HG02763 (cell line): ENCODE measurements around the gene RAD54L2.
"Not testable (repeated sequence)": the region's sequence is repeated elsewhere in the genome, so short reads cannot be mapped to it uniquely, and the experiment has no call there.

Experiments used
- ATAC-seq: cut with Tn5 transposase; IDR thresholded peaks from one replicate; pipeline ENCODE4 v1.9.1; 2021; ENCODE audit warnings: mild to moderate bottlenecking, moderate library complexity; ENCODE audit not compliant: unreplicated experiment

Gene RAD54L2

DNA sequence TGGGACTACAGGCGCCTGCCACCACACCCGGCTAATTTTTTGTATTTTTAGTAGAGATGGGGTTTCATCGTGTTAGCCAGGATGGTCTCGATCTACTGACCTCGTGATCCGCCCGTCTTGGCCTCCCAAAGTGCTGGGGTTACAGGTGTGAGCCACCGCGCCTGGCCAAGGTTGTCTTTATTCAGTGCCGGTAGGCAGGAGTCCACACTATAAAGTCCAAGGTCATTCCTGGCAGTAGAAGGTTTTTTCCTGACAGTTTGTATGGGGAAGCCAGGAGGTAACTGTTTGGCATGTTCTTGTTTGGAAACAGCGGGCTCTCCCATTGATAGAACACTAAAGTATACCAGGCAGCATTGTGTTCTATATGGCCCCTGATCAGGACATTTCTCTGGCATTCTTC lies 4.1 kb downstream of the RAD54L2 start:
- ATAC-seq: not testable (repeated sequence)

- no peak for ATAC-seq
Measured at GRCh38 chr3:51544011-51544775, 5.7 kb downstream of the RAD54L2 start.

DNA sequence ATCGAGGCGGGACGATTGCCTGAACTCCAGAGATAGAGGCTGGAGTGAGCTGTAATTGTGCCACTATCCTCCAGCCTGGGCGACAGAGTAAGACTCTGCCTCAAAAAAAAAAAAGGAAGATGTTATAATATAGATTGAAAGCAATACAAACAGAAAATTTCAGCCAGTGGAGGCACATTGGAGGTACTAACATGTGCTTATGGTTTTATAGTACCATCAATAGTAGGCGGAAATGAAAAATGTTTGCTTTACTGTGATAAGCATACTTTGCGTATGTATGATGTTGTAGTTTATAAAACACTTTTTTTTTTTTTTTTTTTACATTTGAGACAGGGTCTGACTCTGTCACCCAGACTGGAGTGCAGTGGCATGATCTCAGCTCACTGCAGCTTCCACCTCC lies 8.8 kb downstream of the RAD54L2 start:
- no peak for ATAC-seq

GRCh38 chr3:51549311-51549710 lies 10.8 kb downstream of the RAD54L2 start:
- ATAC-seq: no peak

DNA sequence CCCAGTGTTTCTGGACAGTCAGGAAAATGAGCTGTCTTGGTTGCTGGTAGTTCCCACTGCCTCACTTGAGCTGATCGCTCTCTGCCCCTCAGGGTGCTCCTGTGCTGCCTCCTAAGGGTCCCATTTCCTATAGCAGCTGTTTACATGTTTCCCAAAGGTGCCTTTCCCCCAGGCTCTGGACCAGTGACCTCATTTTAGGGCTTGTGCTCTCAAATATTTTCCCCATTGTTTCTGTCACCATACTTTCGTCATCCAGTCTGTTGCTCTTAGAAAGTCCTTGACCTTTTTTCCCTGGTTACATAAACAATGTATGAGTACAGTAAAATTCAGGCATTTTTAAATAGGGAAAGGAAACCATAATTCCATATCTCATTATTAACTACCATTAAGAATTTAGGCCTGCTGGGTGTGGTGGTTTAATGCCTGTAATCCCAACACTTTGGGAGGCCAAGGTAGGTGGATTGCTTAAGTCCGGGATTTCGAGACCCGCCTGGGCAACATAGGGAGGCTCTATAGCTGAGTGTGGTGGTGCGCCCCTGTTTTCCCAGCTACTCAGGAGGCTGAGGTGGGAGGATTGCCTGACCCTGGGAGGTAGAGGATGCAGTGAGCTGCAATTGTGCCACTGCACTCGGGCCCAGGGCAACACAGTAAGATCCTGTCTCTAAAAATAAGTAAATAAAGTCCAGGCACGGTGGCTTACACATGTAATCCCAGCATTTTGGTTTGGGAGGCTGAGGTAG lies 11.7 kb downstream of the RAD54L2 start:
- no peak for ATAC-seq

- ATAC-seq: no peak
Measured at GRCh38 chr3:51557993-51558392, 19.5 kb downstream of the RAD54L2 start.

DNA sequence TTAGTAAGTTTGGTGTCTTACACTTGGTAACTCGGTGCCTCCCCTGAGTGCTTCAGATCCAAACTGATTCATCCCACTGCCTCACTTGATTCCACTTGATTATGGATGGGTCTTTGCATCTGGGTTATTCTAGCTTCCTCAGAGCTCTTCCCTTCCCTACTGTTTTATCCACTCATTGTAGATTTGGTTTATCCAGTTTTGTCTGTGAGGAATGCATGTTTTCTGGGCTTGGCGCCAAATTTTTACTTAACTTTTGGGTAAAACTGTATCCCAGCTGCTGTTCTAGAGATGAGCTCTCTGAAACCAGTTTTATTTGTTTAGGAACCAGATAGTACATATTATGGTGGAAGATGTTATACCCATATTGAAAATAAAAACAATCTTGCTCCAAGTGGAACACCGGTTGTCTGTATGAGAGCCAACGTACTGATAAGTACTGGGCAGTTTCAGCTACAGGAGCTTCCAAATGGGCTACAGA lies 20.9 kb downstream of the RAD54L2 start:
- no peak for ATAC-seq

- ATAC-seq: no peak
Measured at GRCh38 chr3:51559961-51560360, 21.4 kb downstream of the RAD54L2 start.

- not testable (repeated sequence) for ATAC-seq
Measured at GRCh38 chr3:51562403-51562802, 23.9 kb downstream of the RAD54L2 start.

DNA sequence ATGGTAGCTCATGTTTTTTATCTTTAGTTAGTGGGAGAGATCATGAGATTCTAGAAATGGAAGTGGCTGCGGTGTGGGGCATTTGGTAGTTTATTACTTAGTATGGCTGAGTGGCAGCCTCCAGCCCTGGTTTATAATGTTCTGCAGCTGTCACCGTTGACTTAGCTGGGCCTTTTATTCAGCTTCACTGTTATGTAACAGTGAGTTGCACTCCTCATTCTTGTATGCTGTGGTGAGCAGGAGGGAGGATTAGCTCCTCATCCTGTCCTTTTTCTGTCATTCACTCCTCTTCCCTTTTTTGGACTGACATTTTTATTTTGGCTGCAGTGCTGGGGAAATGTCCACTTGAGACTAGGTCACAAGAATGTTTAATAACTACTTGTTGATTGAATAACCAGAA lies 29.5 kb downstream of the RAD54L2 start:
- no peak for ATAC-seq

DNA sequence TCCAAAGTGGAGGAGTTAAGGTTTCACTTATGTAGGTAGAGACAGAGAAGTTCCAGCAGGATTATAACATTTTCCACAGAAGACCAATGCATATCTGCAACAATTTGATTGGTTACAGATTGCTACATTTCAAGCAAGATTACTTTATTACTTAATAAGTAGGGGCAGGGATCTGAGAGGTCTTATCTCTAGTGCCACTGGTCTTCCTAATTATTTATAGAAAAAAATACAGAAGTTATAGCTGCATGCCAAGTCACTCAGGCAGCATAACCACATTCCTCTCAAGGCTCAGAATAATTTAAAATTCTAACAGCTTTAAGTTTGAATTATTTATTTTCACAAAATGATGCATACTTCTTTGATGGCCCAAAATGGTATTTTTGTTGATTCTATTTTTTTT lies 30.5 kb downstream of the RAD54L2 start:
- ATAC-seq: no peak

DNA sequence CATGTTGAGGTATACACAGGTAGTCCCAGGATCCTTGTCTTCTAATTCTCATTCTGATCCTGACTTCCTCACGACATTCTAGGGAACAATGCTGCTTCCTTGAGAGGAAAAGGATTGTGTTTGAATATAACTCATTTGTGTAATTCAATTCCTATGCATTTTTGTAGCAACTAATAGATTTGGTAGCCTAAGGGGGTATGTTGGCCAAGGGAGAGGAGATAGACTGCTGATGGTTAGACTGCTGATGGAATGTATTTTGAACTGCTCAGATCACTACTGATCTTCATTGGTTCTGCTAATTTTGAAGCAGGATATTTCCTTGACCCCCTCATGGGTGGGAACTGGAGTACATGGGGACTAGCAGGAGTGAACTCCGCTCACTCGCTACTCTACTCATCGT lies 39.7 kb downstream of the RAD54L2 start:
- ATAC-seq: no peak

DNA sequence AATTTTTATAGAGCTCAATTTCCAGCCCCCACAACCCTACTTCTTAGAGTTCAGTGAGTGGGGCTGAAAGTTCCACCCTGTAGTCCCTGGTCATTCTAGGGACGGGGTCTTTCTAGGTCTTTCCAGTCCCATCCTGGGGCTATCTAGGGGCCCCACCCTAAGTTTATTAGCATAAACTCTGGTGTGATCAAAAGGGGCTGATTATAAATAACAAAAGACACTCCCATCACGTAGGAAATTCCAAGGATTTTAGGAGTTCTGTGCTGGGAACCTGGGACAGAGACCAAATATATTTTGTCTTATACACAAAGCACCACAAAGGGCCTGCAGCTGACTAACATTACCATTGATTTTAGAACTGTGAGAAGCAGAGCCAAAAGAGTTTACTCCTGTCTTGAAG lies 41.9 kb downstream of the RAD54L2 start:
- ATAC-seq: no peak

GRCh38 chr3:51581524-51581923 lies 43.0 kb downstream of the RAD54L2 start:
- ATAC-seq: no peak

DNA sequence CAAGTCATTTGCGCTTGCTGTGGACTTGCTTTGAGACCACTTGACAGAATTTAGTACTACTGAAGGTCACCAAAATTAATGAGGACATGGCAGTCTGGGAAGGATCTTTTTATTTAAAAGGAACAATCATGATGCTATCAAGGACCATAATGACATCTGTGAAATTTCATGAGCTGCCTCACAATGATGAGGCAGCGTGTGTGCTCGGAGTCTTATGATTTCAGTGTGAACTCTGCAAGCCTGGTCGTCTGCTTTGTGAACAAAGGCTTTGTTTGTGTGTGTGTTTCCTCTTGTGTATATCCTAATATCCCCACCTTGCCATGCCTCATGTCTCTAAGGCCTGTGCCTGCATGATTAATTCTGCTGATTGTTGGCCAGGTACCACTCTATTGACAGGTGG lies 46.7 kb downstream of the RAD54L2 start:
- no peak for ATAC-seq

DNA sequence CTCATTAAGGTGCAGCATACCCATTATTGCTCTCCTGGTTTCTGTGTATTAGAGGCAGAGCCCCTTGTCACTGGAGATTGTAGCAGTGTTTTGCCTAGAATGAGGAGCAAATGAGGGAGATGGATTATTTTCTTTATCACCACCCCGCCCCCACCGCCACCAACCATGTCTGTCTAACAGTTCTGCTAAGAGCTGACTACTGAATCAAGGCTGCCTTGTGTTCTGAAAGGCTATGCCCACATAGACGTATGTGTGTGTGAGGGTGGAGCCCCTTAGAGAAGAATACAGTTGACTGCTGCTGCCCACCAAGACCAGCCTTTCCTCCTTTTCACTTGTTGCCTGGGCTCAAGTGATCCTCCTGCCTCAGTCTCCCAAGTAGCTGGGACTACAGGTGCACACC lies 47.4 kb downstream of the RAD54L2 start:
- ATAC-seq: no peak
